ENCODE measurements around the gene BNIP3.
A peak's percentile ranks its signal among the peaks of the same experiment; 100 is the strongest.

BNIP3 gene

DNA sequence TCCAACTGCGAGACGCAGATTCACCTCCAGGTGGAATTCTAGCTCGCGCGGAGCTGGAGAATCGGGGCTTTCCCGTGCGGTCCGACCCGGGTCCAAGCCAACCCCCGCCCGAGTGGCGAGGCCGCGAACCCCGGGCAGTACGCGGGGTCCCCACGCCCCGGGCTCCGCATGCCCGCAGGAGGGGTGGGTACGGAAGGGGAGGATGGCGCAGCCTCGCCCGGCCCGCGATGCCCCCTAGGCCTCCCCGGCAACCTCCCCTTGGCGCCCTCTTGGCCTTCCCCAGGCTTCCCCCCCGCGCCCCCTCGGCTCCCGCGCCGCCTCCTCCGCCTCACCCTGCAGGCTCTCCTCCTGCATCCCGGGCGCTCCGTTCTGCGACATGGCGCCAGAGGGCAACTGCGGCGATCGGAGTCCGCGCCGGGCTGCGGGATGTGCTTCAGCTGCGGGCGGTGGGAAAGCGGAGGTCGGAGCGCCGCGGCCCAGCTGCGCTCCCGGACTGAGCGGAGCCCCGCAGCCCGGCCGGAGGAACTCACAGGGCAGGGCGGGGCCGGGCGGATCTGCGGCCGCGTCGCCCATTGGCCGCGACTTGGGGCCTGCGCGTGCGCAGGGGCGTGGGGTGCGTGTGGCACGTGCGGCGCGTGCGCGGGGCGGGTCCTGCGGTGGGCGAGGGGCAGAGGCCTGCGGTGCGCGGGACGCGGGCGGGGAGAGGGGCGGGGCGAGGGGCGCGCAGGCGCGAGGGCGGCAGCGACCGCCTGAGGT lies at the start of gene BNIP3:
Gene BNIP3, minus strand, starts transcription at position 495 of the 756 bp plus-strand sequence. Its CDS starts 117 bp downstream, at position 378.
- DNase-seq (ENCODE audit: low spot score) = peak; percentile 95

DNA sequence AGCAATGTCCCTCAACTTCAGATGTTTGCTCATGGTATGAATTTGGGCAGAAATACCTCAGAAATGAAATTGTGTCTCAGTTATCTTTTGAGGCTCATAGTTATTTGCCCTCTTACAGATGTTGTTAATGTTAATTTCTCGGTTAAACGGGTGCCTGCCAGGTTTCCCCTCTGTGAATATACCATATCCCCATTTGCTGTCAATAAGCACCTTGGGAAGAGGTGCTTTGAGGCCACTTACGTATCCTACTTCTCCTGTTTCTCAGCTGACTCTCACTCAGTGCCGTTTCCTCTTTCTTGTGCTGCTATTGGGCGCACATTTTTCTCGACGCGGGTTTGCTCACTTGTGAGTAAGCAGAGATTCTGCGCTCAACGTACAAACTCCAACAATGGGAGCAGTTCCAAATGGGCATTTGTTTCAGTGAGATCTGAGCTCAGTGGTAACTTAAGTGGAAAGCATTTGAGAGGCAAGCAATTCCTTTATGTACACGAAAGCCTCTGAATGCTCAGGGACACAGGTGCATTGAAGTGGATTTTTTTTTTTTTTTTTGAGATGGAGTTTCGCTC lies 49.3 kb upstream of the BNIP3 start:
- no peak for DNase-seq (ENCODE audit: low spot score)

- no peak for DNase-seq (ENCODE audit: low spot score)
Measured at GRCh38 chr10:132028706-132029105, 47.0 kb upstream of the BNIP3 start.

DNA sequence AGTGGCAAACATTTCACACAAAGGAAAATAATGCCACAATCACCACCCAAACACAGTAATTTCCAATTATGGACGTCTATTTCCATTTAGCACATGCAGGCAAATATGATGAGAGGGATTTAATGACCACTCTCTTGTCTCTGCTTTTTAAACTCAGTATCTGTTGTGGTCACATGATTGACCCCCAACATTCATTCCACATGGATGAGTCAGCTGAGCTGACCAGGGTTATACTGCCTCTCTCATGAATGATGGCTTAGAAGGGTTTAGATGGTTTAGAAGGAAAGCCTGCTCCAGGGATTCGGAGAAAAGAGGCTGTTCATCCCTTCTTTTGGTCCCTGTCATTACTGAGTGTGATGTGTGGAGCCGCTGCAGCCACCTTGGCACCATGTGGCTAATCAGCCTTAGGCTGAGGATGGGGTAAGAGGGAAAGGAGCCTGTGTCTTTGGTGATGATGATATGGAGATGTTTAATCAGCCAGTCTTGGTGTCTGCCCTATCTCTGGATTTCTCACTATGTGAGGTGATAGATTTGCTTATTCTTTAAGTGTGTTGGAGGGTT lies 45.8 kb upstream of the BNIP3 start:
- DNase-seq (ENCODE audit: low spot score) = no peak

GRCh38 chr10:132023092-132023811 lies 41.5 kb upstream of the BNIP3 start:
- peak; percentile 66 for DNase-seq (ENCODE audit: low spot score)

- no peak for DNase-seq (ENCODE audit: low spot score)
Measured at GRCh38 chr10:132022241-132022640, 40.5 kb upstream of the BNIP3 start.

- DNase-seq (ENCODE audit: low spot score) = no peak
Measured at GRCh38 chr10:132021504-132022143, 39.9 kb upstream of the BNIP3 start.

- no peak for DNase-seq (ENCODE audit: low spot score)
Measured at GRCh38 chr10:132021046-132021445, 39.3 kb upstream of the BNIP3 start.

DNA sequence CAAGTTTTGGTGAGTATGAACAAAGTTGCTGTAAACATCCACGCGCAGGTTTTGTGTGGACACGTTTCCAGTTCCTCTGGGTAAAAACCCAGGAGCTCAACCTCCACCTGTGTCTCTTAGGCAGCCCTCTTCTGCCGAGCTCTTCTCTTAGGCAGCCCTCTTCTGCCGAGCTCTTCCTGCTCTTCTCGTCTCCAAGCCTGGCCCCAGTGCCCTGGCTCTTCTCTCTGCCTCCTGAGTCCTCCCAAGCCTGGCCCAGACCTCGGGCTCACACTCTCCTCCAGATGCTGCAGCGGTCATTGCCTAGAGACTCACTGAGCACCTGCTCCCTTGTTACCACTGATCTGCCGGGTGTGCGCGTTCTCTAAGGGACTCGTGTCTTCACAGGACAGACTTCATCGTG lies 38.7 kb upstream of the BNIP3 start:
- no peak for DNase-seq (ENCODE audit: low spot score)

GRCh38 chr10:132019366-132019765 lies 37.6 kb upstream of the BNIP3 start:
- no peak for DNase-seq (ENCODE audit: low spot score)

GRCh38 chr10:132018446-132018845 lies 36.7 kb upstream of the BNIP3 start:
- DNase-seq (ENCODE audit: low spot score) = no peak

DNA sequence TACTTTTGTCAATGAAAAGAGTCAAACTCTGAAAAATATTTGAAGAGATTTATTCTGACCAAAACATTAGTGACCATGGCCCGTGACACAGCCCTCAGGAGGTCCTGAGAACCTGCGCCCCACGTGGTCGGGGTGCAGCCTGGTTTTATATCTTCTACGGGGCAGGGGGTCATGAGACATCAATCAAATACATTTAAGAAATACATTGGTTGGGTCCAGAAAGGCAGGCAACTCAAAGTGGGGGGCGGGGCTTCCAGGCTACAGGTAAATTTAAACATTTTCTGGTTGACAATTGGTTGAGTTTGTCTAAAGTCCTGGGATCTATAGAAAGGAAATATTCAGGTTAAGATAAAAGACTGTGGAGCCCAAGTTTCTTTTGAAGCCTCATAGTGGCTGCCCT lies 34.8 kb upstream of the BNIP3 start:
- DNase-seq (ENCODE audit: low spot score) = no peak

DNA sequence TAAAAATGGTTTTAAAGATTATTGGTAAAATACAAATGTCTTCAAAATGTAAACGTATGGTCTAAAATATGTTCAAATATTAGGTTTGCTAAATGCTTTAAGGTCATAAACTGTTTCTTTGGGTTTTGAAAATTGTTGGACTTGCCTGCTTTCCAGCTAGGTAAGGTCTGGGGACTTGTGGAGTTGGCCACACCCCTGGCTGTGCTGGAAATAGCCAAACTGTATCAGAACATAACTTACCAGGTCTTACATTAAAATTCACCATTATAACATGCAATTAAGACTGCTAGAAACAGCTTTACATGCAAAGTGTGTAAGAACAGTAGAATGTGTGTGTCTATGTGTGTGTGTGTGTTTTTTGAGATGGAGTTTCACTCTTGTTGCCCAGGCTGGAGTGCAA lies 29.7 kb upstream of the BNIP3 start:
- DNase-seq (ENCODE audit: low spot score) = no peak

GRCh38 chr10:132011024-132011423 lies 29.3 kb upstream of the BNIP3 start:
- no peak for DNase-seq (ENCODE audit: low spot score)

GRCh38 chr10:132010483-132010882 lies 28.8 kb upstream of the BNIP3 start:
- no peak for DNase-seq (ENCODE audit: low spot score)

DNA sequence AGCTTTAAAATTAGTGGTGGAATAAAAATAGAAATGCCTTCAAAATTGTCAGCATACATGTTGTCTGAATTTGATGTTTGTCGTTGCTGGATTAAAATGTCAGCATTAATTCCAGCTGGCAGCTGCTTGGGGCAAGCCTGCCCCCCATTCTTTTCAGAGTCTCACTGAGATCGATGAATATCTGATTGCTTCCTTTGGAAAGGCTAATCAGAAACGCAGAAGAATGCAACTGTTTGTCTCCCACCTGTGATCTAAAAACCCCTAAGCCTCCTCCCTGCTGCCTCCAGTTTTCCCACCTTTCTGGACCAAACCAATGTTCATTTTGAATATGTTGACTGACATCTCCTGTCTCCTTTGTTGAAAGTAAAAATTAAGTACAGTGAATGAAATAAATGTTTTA lies 27.9 kb upstream of the BNIP3 start:
- no peak for DNase-seq (ENCODE audit: low spot score)

- DNase-seq (ENCODE audit: low spot score) = no peak
Measured at GRCh38 chr10:132007681-132008080, 26.0 kb upstream of the BNIP3 start.

- DNase-seq (ENCODE audit: low spot score) = no peak
Measured at GRCh38 chr10:132006966-132007365, 25.2 kb upstream of the BNIP3 start.

DNA sequence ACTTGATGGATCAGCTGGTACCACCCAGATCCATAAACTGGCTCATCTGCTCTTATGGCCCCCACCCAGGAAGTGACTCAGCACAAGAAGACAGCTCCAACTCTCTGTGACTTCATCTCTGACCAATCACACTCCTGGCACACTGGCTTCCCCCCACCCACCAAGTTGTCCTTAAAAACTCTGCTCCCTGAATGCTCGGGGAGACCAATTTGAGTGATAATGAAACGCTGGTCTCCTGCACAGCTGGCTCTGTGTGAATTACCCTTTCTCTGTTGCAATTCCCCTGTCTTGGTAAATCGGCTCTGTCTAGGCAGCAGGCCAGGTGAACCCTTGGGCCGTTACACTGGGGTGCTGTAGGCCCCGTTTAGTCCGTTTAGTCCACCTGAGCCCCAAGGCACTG lies 23.4 kb upstream of the BNIP3 start:
- DNase-seq (ENCODE audit: low spot score) = no peak

DNA sequence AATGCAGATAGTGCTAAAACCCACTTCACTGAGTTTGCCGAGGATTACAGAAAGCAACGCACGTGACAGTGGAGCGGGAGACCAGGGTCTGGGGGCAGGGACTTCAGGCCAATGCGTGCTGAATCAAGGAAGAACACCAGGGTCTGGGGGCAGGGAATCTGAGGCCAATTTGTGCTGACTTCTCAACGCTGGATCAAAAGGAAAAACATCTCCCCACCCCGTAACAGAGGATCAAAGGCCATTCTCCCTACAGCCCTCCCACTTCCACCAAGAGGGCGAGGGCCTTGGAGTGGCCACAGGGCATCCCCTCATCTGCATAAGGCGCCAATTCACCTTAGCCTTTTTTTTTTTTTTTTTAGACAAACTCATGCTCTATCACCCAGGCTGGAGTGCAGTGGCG lies 22.3 kb upstream of the BNIP3 start:
- DNase-seq (ENCODE audit: low spot score) = no peak

DNA sequence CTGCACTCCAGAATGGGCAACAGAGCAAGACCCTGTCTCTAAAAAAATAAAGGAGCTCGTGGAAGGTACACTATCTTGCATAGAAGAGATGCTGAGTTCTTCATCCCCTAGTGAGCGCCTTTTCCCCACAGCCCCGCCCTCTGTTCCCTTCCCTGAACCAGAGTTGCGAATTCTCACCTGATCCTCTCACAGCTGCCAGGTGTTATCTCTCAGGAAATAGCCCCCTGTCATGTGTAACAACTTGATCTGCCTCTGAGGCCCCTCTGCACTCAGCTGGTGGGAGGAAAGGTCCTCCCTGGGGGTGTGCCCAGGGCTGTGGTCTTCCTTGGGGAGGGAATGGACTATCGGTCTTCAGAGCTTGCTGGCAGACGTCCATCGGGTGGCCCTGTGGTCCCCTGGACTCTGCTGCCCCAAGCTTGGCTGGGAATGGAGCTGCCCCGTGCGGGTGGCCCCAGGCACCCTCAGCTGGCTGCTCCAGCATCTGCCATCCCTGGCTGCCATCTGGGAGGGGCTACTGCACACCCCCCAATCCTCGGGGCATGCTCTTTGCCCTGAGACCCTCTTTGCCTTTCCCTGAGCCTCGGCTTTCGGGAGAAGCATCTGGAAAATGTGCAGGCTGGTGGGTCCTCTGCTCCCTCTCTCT lies 21.7 kb upstream of the BNIP3 start:
- DNase-seq (ENCODE audit: low spot score) = no peak

DNA sequence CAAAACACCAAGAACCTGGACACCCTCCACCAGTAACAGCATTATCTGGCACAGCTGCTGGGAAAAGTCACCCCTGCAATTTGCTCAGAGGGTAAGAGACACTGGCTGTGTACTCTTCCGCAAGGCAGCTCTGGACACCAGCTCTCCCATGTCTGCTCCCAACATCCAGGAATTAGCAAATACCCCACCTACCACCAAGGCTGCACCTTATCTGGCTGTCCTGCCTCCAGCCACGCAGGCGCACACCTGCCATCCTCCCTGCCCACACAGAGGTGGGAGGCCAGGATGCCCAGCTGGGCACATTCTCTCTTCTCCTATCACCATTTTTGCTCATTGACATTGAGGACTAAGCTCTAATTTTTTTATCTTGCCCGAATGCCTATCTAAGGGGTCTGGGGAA lies 20.3 kb upstream of the BNIP3 start:
- DNase-seq (ENCODE audit: low spot score) = no peak

Data from activated CD4-positive, alpha-beta T cell treated with anti-CD3 and anti-CD28 coated beads, Interleukin-2, Interleukin-4, amounts not matched to agents 100 ng/mL and 50 ng/mL, durations not matched to agents 16 hours and 8 hours (primary cell).